DND-41 (cell line): ENCODE data around the gene KIF18B.

ENCODE experiments used
- CTCF ChIP-seq: IDR thresholded peaks from 2 replicates; pipeline ENCODE4 v1.5.1; 2012; ENCODE audit warnings: borderline replicate concordance, low read length, moderate library complexity, mild to moderate bottlenecking; ENCODE audit not compliant: poor library complexity, severe bottlenecking; ENCODE audit errors: extremely low read depth
- EZH2 ChIP-seq: IDR thresholded peaks from 3 replicates; pipeline ENCODE4 v1.6.1; 2012; ENCODE audit warnings: borderline replicate concordance, low read depth, mild to moderate bottlenecking, moderate library complexity, low read length, inconsistent platforms; ENCODE audit not compliant: severe bottlenecking

GRCh38 chr17:44978807-44979206, 31.2 kb upstream of the KIF18B start:
- TF ChIP-seq CTCF (no peak), EZH2 (no peak)
